AG10803 (cell line): Measurements from ENCODE around the gene RASSF1.

Source experiments
- DNase-seq: peaks from one replicate; pipeline ENCODE4 v3.0.0; 2010; ENCODE audit warnings: low read depth
- H3K4me3 ChIP-seq: 2 replicates; pipeline ENCODE4 v1.5.1; 2011; ENCODE audit warnings: mild to moderate bottlenecking, low read length, control low read depth
- CTCF ChIP-seq: conservative IDR thresholded peaks from 2 replicates; pipeline ENCODE4 v1.5.1; 2011; ENCODE audit warnings: mild to moderate bottlenecking, low read length, control low read depth, inconsistent platforms

The RASSF1 gene

DNA sequence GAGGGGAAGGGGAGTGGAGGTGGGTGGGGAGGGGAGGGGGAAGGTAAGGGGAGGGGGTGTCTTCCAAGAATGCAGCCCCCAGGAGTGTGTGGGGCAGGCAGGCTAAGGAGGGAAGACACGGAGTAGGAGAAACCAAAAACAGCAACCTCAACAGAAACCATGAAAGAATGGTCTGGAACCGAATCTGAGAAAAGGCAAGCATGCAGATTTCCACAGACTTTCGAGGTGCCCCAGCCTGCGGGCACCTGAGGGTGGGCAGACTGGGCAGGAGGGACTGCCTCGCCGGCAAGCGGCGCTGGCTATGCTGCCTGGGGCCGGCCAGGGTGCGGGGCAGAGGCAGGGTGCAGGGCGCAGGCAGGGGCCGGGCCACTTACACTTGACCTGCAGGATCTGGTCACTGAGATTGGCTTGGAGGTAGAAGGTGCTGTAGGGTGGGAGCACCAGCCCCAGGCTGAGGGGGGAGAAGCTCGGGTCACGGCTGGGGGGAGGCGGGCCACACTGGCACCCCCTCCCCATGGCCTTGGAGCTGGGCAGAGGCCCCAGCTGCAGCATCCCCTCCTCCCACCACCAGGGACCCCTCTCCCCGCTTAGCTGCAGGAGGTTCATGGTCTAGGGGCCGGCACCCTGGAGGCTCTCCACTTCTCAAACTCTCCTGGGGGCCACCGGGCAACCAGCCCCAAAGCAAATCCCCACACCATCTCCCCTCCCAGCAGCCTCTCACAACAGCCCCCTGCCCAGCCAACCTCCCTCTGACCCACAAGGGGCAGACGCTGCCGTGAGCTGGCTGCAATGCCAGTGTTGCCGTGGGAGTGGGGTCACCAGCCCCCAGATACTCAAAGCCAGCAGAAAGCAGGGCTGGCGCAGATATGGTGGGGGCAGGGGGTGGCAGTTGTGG, 34.0 kb upstream of the RASSF1 start:
- H3K4me3 ChIP-seq, result no peak overlapping the region
- TF ChIP-seq CTCF, result no peak
- DNase-seq, result no peak

GRCh38 chr3:50373146-50374051, 32.8 kb upstream of the RASSF1 start:
- H3K4me3 ChIP-seq, result no peak overlapping the region
- TF ChIP-seq CTCF, result no peak
- DNase-seq, result no peak

GRCh38 chr3:50372349-50372748, 31.7 kb upstream of the RASSF1 start:
- no peak overlapping the region for H3K4me3 ChIP-seq
- no peak for TF ChIP-seq CTCF
- no peak for DNase-seq

- TF ChIP-seq CTCF, result no peak
- peak; percentile 38 for DNase-seq
These were observed 30.6 kb upstream of the RASSF1 start for GRCh38 chr3:50371133-50371685.

GRCh38 chr3:50370594-50370993, 30.0 kb upstream of the RASSF1 start:
- no peak for TF ChIP-seq CTCF
- DNase-seq, result no peak
- H3K4me3 ChIP-seq, result no peak overlapping the region

More at GRCh38 chr3:50371133-50371685, 30.6 kb upstream of the RASSF1 start:
- H3K4me3 ChIP-seq, result no peak overlapping the region

DNA sequence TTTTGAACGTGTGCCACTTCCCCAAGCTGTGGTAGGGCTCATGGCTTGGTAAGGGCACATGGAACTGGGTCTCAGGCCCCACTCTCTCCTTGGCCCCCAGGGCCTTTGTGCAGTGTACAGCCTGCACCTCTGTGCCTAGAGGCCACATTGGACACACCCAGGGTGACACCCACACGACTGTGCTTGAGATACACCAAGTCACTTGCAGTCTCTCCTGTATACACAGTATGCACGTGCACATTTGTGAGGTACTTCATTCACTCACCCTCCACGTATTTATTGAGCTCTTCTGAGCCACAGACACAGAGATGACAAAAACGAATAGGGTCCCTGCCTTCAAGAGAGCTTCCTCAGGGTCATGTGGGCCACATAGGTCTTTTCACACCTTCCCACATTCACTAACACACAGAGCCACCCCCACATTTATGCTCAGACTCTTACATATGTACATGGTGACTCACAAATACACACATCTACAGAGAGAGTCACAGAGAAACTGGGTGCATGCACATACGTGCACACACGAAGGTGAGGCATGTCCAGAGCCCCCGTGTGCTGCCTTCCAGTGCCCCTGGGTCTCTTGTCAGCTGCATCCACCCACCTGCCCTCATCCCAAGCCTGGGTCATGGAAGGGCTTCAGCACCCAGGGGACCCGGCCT, 28.5 kb upstream of the RASSF1 start:
- DNase-seq, result no peak
- TF ChIP-seq CTCF, result no peak

More for the DNA sequence above, 28.5 kb upstream of the RASSF1 start:
- H3K4me3 ChIP-seq, result no peak overlapping the region
